ENCODE measurements around the gene DGKQ. TPM values are rescaled to one million over a fixed set of nuclear protein-coding genes. Genes with fewer than 3 reads are reported as not detected.

DGKQ gene
- total RNA-seq, 1 experiment from 2014 or later = 12.2 TPM

GRCh38 chr4:948936-949300 is 24.5 kb downstream of the DGKQ start:
- TF ChIP-seq, protein P1, sequence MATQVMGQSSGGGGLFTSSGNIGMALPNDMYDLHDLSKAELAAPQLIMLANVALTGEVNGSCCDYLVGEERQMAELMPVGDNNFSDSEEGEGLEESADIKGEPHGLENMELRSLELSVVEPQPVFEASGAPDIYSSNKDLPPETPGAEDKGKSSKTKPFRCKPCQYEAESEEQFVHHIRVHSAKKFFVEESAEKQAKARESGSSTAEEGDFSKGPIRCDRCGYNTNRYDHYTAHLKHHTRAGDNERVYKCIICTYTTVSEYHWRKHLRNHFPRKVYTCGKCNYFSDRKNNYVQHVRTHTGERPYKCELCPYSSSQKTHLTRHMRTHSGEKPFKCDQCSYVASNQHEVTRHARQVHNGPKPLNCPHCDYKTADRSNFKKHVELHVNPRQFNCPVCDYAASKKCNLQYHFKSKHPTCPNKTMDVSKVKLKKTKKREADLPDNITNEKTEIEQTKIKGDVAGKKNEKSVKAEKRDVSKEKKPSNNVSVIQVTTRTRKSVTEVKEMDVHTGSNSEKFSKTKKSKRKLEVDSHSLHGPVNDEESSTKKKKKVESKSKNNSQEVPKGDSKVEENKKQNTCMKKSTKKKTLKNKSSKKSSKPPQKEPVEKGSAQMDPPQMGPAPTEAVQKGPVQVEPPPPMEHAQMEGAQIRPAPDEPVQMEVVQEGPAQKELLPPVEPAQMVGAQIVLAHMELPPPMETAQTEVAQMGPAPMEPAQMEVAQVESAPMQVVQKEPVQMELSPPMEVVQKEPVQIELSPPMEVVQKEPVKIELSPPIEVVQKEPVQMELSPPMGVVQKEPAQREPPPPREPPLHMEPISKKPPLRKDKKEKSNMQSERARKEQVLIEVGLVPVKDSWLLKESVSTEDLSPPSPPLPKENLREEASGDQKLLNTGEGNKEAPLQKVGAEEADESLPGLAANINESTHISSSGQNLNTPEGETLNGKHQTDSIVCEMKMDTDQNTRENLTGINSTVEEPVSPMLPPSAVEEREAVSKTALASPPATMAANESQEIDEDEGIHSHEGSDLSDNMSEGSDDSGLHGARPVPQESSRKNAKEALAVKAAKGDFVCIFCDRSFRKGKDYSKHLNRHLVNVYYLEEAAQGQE (IDR thresholded peaks at IDR 0.05; ENCODE audit: insufficient read depth in 1 of 2, low read depth in 2 of 2, low read length in 1 of 2) = no peak
- TF ChIP-seq, protein P2, sequence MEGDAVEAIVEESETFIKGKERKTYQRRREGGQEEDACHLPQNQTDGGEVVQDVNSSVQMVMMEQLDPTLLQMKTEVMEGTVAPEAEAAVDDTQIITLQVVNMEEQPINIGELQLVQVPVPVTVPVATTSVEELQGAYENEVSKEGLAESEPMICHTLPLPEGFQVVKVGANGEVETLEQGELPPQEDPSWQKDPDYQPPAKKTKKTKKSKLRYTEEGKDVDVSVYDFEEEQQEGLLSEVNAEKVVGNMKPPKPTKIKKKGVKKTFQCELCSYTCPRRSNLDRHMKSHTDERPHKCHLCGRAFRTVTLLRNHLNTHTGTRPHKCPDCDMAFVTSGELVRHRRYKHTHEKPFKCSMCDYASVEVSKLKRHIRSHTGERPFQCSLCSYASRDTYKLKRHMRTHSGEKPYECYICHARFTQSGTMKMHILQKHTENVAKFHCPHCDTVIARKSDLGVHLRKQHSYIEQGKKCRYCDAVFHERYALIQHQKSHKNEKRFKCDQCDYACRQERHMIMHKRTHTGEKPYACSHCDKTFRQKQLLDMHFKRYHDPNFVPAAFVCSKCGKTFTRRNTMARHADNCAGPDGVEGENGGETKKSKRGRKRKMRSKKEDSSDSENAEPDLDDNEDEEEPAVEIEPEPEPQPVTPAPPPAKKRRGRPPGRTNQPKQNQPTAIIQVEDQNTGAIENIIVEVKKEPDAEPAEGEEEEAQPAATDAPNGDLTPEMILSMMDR (IDR thresholded peaks at IDR 0.05) = no peak
- TF ChIP-seq TCF7L2 (IDR thresholded peaks at IDR 0.05; ENCODE audit: low read depth, low read length) = no peak
- no peak for TF ChIP-seq SIN3A (IDR thresholded peaks at IDR 0.05; ENCODE audit: borderline replicate concordance, insufficient read depth, low read depth, low read length)
- no peak for TF ChIP-seq POLR2AphosphoS5 (IDR thresholded peaks at IDR 0.05; ENCODE audit: low read depth, low read length)
- intact Hi-C loops (cut with micrococcal nuclease; ENCODE audit: unreplicated experiment) = no loop called here
- ChIA-PET CTCF (interaction anchor here (0.7 kb wide), 1 partner anchor 183 kb away, joined by 3 read pairs; no protein-coding TSS in a partner anchor), POLR2A (no interaction called here)
- H3K4me3 ChIP-seq (ENCODE audit: low read depth in 2 of 2, low read length in 2 of 2) = no peak overlapping the region
- no TSS peak for BruUV-seq (replicated peaks)
- no peaks in the 10 kb centered on the region for H3K9me3 ChIP-seq (ENCODE audit: control insufficient read depth, insufficient read depth, low read depth, low read length)
- DNase-seq (ENCODE audit: low read depth, low spot score) = no peak
- in situ Hi-C loops (cut with HindIII; ENCODE audit: low pct_unique_long_range_greater_than_20kb, low sequenced_read_pairs) = no loop called here
- no peaks in the 10 kb centered on the region for H3K36me3 ChIP-seq (ENCODE audit: control insufficient read depth, insufficient read depth, low read length)
- H3K4me1 ChIP-seq (ENCODE audit: control insufficient read depth, insufficient read depth, low read length) = no peaks in the 10 kb centered on the region
- no peak overlapping the region for H3K27ac ChIP-seq (ENCODE audit: low read length)
- H3K27me3 ChIP-seq (ENCODE audit: control insufficient read depth, insufficient read depth, low read length) = no peaks in the 10 kb centered on the region
- no peak for ATAC-seq

DNA sequence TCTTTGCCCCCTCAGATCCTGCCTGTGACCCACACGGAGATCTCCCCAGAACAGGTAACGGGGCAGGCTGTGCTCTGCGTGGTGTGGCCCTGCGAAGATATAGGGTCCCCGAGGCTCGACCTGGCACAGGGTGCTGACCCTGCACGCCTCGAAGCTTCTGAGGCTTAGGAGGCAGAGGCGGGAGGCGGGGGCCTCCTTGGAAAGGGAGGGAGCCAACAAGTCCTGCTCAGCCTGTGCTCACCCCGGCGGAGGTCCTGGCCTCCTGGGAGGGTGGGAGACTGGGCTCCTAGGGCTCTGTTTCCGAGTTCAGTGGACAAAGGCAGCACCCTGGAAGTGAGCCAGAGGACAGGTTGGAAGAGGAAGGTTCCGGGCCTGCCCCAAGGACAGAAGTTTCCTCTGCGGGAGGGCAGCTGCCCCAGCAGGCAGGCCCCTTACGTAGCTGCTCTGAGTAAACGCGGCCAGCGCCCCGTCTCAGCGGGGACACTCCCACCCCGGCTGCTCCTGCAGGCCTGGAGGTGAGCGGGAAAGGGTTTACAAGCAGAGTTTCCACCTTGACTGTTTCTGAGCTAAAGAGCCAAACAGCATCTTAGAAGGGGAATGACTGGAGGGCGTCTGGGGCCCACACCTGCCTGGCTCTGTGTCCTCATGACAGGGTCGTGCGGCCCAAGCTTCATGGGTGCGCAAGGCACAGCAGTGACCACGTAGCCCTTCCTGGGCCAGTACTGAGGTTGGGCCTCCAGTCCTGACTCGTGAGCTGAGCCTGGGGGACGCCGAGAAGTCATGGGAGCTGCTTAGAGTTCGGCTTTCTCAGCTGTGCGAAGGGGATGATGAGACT is 25.1 kb downstream of the DGKQ start:
- ChIA-PET POLR2A (no interaction called here), CTCF (interaction anchor here (0.7 kb wide), 1 partner anchor 183 kb away, joined by 3 read pairs; no protein-coding TSS in a partner anchor)
- ATAC-seq (no peak), DNase-seq (ENCODE audit: low read depth, low spot score) (no peak)
- no peak overlapping the region for H3K27ac ChIP-seq (ENCODE audit: low read length)
- no peak overlapping the region for H3K4me3 ChIP-seq (ENCODE audit: low read depth in 2 of 2, low read length in 2 of 2)
- H3K27me3 ChIP-seq (ENCODE audit: control insufficient read depth, insufficient read depth, low read length) = no peaks in the 10 kb centered on the region
- H3K4me1 ChIP-seq (ENCODE audit: control insufficient read depth, insufficient read depth, low read length) = no peaks in the 10 kb centered on the region
- H3K36me3 ChIP-seq (ENCODE audit: control insufficient read depth, insufficient read depth, low read length) = no peaks in the 10 kb centered on the region
- intact Hi-C loops (cut with micrococcal nuclease; ENCODE audit: unreplicated experiment) (no loop called here), in situ Hi-C loops (cut with HindIII; ENCODE audit: low pct_unique_long_range_greater_than_20kb, low sequenced_read_pairs) (no loop called here)
- TF ChIP-seq SIN3A (IDR thresholded peaks at IDR 0.05; ENCODE audit: borderline replicate concordance, insufficient read depth, low read depth, low read length) = no peak
- TF ChIP-seq, protein P1 (IDR thresholded peaks at IDR 0.05; ENCODE audit: insufficient read depth in 1 of 2, low read depth in 2 of 2, low read length in 1 of 2) = no peak
- TF ChIP-seq POLR2AphosphoS5 (IDR thresholded peaks at IDR 0.05; ENCODE audit: low read depth, low read length) = no peak
- TF ChIP-seq, protein P2 (IDR thresholded peaks at IDR 0.05) = no peak
- TF ChIP-seq TCF7L2 (IDR thresholded peaks at IDR 0.05; ENCODE audit: low read depth, low read length) = no peak
- H3K9me3 ChIP-seq (ENCODE audit: control insufficient read depth, insufficient read depth, low read depth, low read length) = no peaks in the 10 kb centered on the region
- no TSS peak for BruUV-seq (replicated peaks)
